ENCODE data around the gene RPL37.
"Not testable (repeated sequence)": the region's sequence is repeated elsewhere in the genome, so short reads cannot be mapped to it uniquely, and the experiment has no call there.

RPL37 gene

DNA sequence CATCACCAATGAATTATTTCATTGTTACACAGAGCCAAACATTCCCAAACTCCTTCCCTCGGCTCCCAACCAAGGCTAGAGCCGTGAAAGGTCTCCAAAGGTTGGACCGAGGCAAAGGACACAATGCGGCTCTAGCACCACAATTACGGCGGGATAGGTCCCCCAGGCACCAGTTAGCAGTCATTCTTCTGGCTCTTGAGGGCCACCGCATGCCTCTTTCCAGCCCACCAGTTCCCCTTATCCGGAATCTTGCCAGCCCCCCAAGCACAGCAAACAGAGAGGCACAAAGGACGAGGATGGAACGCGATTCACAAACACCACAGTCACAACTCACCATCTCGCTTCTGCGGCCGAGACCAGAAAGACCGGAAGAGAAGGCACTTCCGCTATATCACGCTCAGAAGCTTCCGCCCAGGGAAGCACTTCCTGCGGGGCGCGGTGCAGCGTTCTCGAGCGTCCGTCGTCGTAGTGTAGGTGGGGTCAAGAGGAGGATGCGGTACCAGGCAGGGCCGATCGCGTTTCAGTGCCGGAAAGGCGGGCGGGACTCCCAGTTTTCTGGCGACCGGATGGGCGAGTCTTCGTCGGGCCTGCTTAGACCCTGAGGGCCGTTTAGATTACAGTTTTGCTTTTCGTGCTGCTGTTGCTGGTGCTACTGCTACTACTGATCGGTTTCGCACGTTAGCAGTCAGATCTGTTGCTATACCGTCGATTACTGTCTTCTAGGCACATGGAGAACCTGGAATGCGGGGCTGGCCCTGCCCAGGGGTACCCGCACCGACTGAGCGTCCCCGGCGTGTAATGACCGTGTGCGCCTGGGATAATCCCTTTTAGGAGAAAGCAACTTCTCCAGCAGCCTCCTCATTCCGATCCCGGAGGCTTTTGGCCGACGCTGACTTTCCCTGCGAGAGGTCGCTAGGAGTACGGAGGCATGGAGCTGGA lies at the start of gene RPL37:
TSS of gene RPL37 (minus strand) at position 374 of the 939 bp plus-strand sequence. CDS start at position 337, 37 bp downstream.
- H3K4me3 Mint-ChIP-seq = peak within 1 kb of the TSS; percentile 97
- H3K36me3 Mint-ChIP-seq = peaks cover 38% of the 10 kb centered on the region
- no peaks in the 10 kb centered on the region for H3K9me3 Mint-ChIP-seq
- peaks cover 38% of the 10 kb centered on the region for H3K4me1 Mint-ChIP-seq
- H3K27ac Mint-ChIP-seq = peak within 1 kb of the TSS; percentile 99
- H3K27me3 Mint-ChIP-seq = no peaks in the 10 kb centered on the region

DNA sequence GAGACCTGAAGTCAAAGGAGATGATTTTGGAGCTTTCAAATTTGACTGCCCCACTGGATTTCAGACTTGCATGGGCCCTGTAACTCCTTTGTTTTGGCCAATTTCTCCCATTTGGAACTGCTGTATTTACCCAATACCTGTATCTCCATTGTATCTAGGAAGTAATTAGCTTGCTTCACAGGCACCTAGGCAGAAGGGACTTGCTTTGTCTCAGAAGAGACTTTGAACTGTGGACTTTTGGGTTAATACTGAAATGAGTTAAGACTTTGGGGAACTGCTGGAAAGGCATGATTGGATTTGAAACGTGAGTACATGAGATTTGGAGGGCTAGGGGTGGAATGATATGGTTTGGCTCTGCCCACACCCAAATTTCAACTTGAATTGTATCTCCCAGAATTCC lies 48.0 kb upstream of the RPL37 start:
- not testable (repeated sequence) for H3K4me1 Mint-ChIP-seq, H3K27me3 Mint-ChIP-seq, H3K9me3 Mint-ChIP-seq, H3K27ac Mint-ChIP-seq, H3K4me3 Mint-ChIP-seq, H3K36me3 Mint-ChIP-seq

DNA sequence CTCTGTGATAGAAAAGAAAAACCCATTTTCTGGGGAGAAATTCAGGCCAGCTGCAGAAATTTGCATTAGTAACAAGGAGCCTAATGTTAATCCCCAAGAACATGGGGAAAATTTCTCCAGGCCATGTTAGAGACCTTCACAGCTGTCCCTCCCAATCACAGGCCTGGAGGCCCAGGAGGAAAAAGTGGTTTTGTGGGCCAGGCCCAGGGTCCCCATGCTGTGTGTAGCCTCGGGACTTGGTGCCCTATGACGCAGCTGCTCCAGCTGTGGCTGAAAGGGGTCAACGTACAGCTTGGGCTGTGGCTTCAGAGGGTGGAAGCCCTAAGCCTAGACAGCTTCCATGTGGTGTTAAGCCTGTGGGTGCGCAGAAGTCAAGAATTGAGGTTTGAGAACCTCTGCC lies 47.3 kb upstream of the RPL37 start:
- Mint-ChIP-seq H3K27me3 (no peaks in the 10 kb centered on the region), H3K4me1 (no peaks in the 10 kb centered on the region), H3K4me3 (no peak overlapping the region), H3K9me3 (no peaks in the 10 kb centered on the region), H3K27ac (no peak overlapping the region), H3K36me3 (no peaks in the 10 kb centered on the region)

DNA sequence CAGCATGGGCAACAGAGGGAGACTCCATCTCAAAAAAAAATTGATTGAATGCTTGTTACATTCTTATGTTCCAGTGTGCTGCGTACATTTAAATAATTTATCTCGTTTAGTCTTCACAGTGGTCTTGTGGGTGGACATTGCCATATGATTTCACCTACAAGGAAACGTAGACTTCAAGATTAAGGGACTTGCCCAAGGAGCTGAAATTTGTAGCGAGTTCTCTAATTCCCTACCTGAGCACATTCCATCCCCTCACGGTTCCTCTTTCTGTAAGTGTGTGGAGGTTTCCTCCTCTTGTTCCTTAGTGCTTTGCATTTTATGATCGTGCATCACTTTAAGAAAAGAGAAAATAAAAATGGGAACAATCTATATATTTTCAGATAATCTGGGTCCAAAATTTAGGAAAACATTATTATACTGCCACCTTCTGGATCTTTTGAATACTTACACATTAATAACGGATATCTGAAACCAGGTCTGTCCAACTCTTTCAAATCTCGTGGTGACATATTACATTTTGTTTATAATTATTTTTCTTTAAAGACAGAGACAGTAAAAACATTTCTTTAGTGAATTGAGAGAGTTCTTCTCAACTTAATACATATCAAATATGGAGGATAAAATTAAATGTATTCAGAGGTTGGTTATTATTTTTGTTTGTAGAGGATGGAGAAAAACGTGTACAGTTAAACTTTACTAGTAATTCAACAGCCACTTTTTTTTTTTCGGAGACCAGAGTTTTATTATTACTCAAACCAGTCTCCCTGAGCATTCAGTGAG lies 44.3 kb upstream of the RPL37 start:
- no peak overlapping the region for H3K27ac Mint-ChIP-seq
- no peaks in the 10 kb centered on the region for H3K9me3 Mint-ChIP-seq
- no peaks in the 10 kb centered on the region for H3K4me1 Mint-ChIP-seq
- H3K36me3 Mint-ChIP-seq = peaks cover 3% of the 10 kb centered on the region
- H3K27me3 Mint-ChIP-seq = no peaks in the 10 kb centered on the region
- no peak overlapping the region for H3K4me3 Mint-ChIP-seq

DNA sequence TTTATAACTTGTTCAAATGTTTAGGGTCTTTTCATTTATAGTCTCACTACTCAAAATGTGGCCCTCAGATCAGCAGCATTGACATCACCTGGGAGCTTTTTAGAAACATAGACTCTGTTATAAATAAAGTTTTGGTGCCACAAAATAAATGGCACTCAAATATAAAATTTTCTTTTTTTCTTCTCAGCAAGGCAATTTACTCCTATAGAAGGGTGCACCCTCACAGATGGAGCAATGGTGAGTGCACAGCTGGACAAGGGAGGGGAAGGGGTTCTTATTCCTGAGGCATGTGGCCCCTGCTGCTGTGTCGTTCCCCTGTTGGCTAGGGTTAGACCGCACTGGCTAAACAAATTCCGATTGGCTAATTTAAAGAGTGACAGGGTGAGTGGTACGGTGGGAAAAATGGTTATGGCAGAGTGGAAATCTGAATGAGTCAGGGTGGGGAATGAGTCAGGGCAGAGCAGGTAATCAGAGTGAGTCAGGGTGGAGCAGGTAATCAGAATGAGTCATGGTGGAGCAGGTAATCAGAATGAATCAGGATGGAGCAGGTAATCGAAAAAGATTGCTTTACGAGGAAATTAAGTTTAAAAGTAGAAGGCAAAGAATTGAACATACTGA lies 42.5 kb upstream of the RPL37 start:
- no peaks in the 10 kb centered on the region for H3K27me3 Mint-ChIP-seq
- peaks cover 3% of the 10 kb centered on the region for H3K36me3 Mint-ChIP-seq
- H3K9me3 Mint-ChIP-seq = no peaks in the 10 kb centered on the region
- H3K27ac Mint-ChIP-seq = no peak overlapping the region
- H3K4me3 Mint-ChIP-seq = no peak overlapping the region
- H3K4me1 Mint-ChIP-seq = no peaks in the 10 kb centered on the region

DNA sequence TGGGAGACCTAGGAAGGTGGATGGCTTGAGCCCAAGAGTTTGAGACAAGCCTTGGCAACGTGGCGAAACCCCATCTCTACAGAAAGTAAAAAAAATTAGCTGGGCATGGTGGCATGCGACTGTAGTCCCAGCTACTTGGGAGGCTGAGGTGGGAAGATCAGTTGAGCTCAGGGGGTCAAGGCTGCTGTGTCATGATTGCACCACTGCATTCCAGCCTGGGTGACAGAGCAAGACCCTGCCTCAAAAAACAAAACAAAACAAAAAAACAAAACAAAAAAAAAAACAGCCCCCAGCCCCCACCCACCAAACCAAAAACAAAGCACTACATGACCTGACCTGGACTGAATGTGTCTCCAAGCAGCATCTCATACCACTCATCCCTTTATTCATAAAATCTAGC lies 40.9 kb upstream of the RPL37 start:
- H3K4me3 Mint-ChIP-seq = no peak overlapping the region
- H3K4me1 Mint-ChIP-seq = no peaks in the 10 kb centered on the region
- H3K27me3 Mint-ChIP-seq = peaks cover 2% of the 10 kb centered on the region
- H3K9me3 Mint-ChIP-seq = no peaks in the 10 kb centered on the region
- no peak overlapping the region for H3K27ac Mint-ChIP-seq
- peaks cover 3% of the 10 kb centered on the region for H3K36me3 Mint-ChIP-seq

DNA sequence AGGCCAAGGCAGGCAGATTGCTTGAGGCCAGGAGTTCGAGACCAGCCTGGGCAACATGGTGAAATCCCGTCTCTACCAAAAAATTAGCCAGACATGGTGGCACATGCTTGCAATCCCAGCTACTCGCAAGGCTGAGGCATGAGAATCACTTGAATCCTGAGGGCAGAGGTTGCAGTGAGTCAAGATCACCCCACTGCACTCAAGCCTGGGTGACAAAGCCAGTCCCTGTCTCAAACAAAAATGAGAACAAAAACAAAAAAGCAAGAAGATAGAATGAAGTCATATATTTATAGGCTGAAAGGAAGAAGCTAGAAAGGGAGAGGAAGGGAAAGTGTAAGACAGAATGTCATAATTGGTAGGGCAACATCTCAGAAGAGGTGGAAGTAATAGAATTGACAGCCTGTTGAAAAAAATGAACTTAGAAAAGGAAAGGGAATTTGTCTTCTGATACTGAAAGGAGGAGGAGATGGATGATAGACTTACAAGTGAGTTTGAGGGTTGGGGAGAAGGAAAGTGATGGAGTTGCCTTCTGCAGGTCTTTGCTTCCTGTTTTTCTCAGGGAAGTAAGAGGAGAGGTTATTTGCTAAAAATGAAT lies 38.4 kb upstream of the RPL37 start:
- no peaks in the 10 kb centered on the region for H3K9me3 Mint-ChIP-seq
- H3K4me3 Mint-ChIP-seq = no peak overlapping the region
- H3K36me3 Mint-ChIP-seq = peaks cover 3% of the 10 kb centered on the region
- H3K27ac Mint-ChIP-seq = no peak overlapping the region
- no peaks in the 10 kb centered on the region for H3K4me1 Mint-ChIP-seq
- H3K27me3 Mint-ChIP-seq = peaks cover 2% of the 10 kb centered on the region

DNA sequence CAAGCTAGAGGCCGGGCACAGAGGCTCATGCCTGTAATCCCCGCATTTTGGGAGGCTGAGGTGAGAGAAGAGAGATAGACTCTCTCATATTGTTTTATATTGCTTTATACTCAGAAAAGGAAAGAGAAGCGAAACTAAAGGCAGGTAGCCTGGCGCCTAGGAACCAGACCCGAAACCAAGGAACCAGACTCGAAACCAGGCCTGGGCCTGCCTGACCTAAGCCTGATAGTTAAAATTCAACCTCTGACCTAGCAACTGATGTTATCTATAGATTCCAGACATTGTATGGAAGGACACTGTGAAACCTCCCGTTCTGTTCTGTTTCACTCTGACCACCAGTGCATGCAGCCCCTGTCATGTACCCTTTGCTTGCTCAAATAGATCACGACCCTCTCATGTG lies 37.2 kb upstream of the RPL37 start:
- not testable (repeated sequence) for H3K9me3 Mint-ChIP-seq, H3K27me3 Mint-ChIP-seq, H3K27ac Mint-ChIP-seq, H3K4me1 Mint-ChIP-seq, H3K4me3 Mint-ChIP-seq, H3K36me3 Mint-ChIP-seq

DNA sequence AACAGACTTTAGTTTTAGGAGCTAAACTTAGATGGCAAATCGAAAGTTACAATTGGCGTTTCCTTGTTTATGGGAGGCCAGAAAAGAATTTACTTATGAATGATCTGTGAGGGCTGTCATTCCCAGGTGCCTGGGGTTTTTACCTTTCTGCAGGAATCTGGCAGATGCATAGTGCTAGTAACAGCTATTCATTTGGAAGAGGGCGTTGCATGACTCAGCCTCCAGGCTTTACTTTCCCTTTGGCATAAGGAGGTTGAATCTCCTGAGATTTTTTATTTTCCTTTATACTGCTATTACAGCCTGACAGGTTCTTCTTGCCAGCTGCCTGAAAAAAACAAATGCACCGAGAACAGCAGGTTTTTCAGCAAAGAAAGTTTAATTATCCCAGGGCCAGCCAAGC lies 36.2 kb upstream of the RPL37 start:
- H3K4me3 Mint-ChIP-seq = no peak overlapping the region
- H3K27me3 Mint-ChIP-seq = peaks cover 2% of the 10 kb centered on the region
- no peaks in the 10 kb centered on the region for H3K36me3 Mint-ChIP-seq
- no peaks in the 10 kb centered on the region for H3K4me1 Mint-ChIP-seq
- H3K27ac Mint-ChIP-seq = no peak overlapping the region
- no peaks in the 10 kb centered on the region for H3K9me3 Mint-ChIP-seq

DNA sequence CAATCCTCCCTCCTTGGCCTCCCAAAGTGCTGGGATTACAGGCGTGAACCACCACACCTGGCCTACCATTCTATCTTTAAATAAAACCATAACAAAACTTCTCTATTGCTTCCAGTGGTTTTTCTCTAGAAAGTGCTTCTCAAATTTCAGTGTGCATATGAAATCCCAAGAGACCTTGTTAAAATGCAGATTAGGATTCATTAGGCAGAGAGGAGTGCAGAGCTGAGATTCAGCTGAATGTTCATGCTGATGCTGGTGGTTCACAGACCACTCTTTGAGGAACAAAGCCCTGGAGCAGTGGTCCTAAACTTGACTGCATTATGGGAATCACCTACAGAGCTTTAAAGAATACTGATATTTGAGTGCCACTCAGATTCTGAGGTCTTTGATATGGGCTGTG lies 34.4 kb upstream of the RPL37 start:
- Mint-ChIP-seq H3K9me3 (no peaks in the 10 kb centered on the region), H3K4me3 (no peak overlapping the region), H3K27ac (no peak overlapping the region), H3K36me3 (no peaks in the 10 kb centered on the region), H3K4me1 (no peaks in the 10 kb centered on the region), H3K27me3 (peaks cover 2% of the 10 kb centered on the region)

DNA sequence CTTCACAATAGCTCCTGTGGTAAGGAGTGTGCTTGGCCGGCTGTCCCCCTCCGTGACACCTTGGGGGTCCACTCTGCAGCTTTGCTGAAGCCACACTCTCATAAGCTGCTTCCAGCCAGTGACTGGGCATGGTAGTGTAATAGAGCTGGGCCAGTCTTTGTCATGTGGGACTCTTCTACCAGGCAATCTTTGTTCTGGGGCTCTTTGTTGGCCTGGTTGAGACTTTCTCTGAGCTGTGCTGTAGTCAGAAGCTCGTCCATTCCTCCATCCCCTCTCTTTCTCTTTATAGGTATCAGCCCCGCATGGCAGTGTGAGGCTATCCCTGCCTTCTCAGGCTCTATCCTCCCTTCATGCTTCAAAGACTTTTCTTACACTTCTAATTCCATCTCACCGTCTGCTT lies 31.8 kb upstream of the RPL37 start:
- Mint-ChIP-seq H3K27me3 (no peaks in the 10 kb centered on the region), H3K36me3 (no peaks in the 10 kb centered on the region), H3K27ac (no peak overlapping the region), H3K4me3 (no peak overlapping the region), H3K4me1 (no peaks in the 10 kb centered on the region), H3K9me3 (no peaks in the 10 kb centered on the region)

DNA sequence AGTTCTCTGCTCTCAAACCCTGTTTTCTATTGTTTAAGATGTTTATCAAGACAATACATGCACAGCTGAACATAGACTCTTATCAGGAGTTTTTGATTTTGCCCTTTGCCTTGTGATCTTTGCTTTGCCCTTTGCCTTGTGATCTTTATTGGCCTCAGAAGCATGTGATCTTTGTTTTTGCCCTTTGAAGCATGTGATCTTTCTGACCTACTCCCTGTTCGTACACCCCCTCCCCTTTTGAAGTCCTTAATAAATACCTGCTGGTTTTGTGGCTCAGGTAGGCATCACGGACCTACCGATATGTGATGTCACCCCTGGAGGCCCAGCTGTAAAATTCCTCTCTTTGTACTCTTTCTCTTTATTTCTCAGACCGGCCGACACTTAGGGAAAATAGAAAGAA lies 30.0 kb upstream of the RPL37 start:
- H3K9me3 Mint-ChIP-seq, H3K4me3 Mint-ChIP-seq, H3K4me1 Mint-ChIP-seq, H3K36me3 Mint-ChIP-seq, H3K27me3 Mint-ChIP-seq, H3K27ac Mint-ChIP-seq: not testable (repeated sequence)

DNA sequence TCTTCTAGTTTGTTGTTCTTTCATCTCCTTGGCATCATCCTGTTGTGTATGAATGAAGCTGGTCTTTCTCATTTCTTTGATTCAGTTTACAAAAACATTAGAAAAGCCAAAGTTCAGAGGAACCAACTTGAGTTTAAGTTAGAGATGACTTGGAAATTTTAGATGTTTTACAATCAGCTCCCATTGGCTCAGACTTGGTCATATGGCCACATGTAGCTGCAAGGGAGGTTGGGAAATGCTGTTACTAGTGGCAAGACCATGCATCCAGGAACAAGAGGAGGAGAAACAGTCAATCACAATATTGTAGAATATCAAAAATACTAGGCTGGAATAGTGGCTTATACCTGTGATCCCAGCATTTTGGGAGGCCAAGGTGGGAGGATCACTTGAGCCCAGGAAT lies 25.7 kb upstream of the RPL37 start:
- Mint-ChIP-seq H3K9me3 (no peaks in the 10 kb centered on the region), H3K4me3 (no peak overlapping the region), H3K27me3 (no peaks in the 10 kb centered on the region), H3K4me1 (no peaks in the 10 kb centered on the region), H3K27ac (no peak overlapping the region), H3K36me3 (no peaks in the 10 kb centered on the region)

DNA sequence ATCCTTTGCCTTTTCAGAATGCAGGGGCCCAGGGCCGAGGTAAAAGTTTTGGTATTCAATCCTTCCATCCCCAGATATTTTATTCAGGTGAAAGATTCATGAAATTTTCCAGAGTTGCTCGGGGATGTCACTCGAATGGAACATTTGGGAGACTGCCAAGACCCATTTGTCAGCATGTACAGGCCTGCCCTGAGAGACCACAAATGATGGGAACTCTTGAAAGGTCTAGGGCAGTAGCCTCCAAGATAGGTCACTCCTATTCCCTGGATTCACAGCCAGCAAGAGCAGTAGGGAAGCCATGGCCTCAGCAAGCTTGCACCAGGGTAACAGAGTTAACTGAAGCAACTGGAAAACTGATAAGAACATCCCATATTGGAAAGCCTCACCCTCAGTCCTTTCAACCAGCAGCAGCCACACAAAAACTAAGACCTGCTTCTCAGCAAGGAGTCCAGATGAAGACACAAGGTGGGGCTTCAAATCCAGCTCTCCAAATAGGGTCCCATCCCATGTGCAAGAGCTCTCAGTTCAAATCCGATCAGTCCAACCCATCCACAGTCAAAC lies 18.7 kb upstream of the RPL37 start:
- no peaks in the 10 kb centered on the region for H3K9me3 Mint-ChIP-seq
- H3K27me3 Mint-ChIP-seq = no peaks in the 10 kb centered on the region
- H3K4me3 Mint-ChIP-seq = no peak overlapping the region
- peaks cover 5% of the 10 kb centered on the region for H3K36me3 Mint-ChIP-seq
- H3K4me1 Mint-ChIP-seq = peaks cover 7% of the 10 kb centered on the region
- no peak overlapping the region for H3K27ac Mint-ChIP-seq

DNA sequence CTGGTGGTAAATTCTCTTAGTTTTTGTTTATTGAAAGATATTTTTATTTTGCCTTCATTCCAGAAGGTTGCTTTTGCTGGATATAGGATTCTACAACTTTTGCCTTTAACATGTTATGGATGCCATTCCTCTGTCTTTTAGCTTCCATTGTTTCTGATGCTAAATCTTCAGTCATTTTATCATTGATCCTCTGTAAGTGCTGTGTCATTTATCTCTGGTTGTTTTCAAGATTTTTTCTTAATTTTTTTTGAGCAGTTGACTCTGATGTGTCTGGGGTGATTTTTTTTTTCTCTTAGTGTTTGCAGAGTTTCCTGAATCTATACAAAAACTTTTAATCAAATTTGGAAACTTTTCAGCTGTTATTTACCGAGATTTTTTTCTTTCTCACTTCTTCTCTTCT lies 12.5 kb upstream of the RPL37 start:
- no peaks in the 10 kb centered on the region for H3K9me3 Mint-ChIP-seq

More for the DNA sequence above, 12.5 kb upstream of the RPL37 start:
- Mint-ChIP-seq H3K27ac (no peak overlapping the region), H3K4me1 (peaks cover 17% of the 10 kb centered on the region), H3K27me3 (no peaks in the 10 kb centered on the region), H3K36me3 (peaks cover 10% of the 10 kb centered on the region), H3K4me3 (no peak overlapping the region)

Measured in activated naive CD4-positive, alpha-beta T cell treated with anti-CD3 and anti-CD28 coated beads, Interleukin-2, amount 50 U/mL, for 24 hours (primary cell).